ENCODE measurements around the gene NR3C2.

GRCh38 chr4:148398988-148399387 lies 43.2 kb downstream of the NR3C2 start:
- no peak for TF ChIP-seq CTCF (IDR thresholded peaks at IDR 0.05)
- no peak for TF ChIP-seq POLR2A (IDR thresholded peaks at IDR 0.05)

All from prostate gland (tissue), 2 donors.